Brain microvascular endothelial cell (primary cell): ENCODE results near the gene PITPNM1.

Experiments
- DNase-seq: peaks from one replicate; pipeline ENCODE4 v3.0.0-alpha.2; 2020
- H3K27ac ChIP-seq: fragments of 250-450 bp; sonication (Bioruptor Pico); 2 replicates; pipeline ENCODE4 v1.5.1; 2020; ENCODE audit warnings: mild to moderate bottlenecking, moderate library complexity
- H3K27me3 ChIP-seq: fragments of 250-450 bp; sonication (Bioruptor Pico); replicated peaks from 2 replicates; pipeline ENCODE4 v1.5.1; 2020; ENCODE audit warnings: mild to moderate bottlenecking
- H3K36me3 ChIP-seq: fragments of 250-450 bp; sonication (Bioruptor Pico); replicated peaks from 2 replicates; pipeline ENCODE4 v1.5.1; 2020; ENCODE audit warnings: mild to moderate bottlenecking
- H3K4me3 ChIP-seq: 2 replicates; pipeline ENCODE4 v1.5.1; 2011; ENCODE audit warnings: low read depth, mild to moderate bottlenecking, control low read depth, low read length, moderate library complexity
- in situ Hi-C: cut with HindIII; loops from 2 replicates; pipeline ENCODE4 v1.10.0; 2017; ENCODE audit warnings: low sequenced_read_pairs, low pct_ligation_motif_present
- TF ChIP-seq, protein P1 (sequence below): IDR thresholded peaks from 2 replicates; pipeline ENCODE4 v1.5.1; 2011; ENCODE audit warnings: low read depth, mild to moderate bottlenecking, moderate library complexity, low read length, control low read depth, inconsistent platforms; ENCODE audit errors: missing control alignments

Gene PITPNM1

DNA sequence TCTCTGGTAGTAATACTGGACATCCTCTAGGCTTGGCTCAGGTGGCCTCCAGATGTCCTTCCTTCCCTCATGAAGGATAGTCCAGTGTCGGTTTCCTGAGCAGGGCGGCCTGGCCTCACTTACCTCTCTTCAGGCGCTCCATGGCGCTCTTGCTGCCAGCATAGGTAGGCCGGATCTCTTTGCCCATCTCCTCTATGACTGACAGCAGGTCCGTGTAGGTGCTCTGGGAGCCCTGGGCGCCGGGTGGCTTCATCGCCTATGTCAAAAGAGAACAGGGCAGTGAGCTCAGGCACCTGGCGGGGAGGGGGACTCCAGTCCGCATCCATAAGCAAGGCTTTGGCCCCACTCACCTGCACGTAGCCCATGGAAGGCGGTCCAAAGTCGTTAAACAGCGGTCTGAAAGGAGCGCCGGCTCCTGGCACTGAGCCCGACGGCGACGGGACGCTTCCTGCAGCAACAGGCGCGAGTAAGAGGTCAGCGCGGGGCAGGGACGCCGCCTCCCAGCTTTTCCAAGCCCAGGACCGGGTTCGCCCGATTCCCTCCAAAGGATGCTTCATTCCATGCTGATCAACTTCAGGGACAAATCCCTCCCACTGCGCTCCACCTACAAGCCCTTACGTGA, 2.2 kb upstream of the PITPNM1 start:
- in situ Hi-C loops, result no loop called here
- H3K27me3 ChIP-seq, result no peaks in the 10 kb centered on the region
- peak overlapping the region; percentile 81 for H3K4me3 ChIP-seq
- TF ChIP-seq, protein P1, sequence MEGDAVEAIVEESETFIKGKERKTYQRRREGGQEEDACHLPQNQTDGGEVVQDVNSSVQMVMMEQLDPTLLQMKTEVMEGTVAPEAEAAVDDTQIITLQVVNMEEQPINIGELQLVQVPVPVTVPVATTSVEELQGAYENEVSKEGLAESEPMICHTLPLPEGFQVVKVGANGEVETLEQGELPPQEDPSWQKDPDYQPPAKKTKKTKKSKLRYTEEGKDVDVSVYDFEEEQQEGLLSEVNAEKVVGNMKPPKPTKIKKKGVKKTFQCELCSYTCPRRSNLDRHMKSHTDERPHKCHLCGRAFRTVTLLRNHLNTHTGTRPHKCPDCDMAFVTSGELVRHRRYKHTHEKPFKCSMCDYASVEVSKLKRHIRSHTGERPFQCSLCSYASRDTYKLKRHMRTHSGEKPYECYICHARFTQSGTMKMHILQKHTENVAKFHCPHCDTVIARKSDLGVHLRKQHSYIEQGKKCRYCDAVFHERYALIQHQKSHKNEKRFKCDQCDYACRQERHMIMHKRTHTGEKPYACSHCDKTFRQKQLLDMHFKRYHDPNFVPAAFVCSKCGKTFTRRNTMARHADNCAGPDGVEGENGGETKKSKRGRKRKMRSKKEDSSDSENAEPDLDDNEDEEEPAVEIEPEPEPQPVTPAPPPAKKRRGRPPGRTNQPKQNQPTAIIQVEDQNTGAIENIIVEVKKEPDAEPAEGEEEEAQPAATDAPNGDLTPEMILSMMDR, result no peak
- H3K36me3 ChIP-seq, result no peaks in the 10 kb centered on the region
- no peak for DNase-seq
- peak overlapping the region; percentile 63 for H3K27ac ChIP-seq

DNA sequence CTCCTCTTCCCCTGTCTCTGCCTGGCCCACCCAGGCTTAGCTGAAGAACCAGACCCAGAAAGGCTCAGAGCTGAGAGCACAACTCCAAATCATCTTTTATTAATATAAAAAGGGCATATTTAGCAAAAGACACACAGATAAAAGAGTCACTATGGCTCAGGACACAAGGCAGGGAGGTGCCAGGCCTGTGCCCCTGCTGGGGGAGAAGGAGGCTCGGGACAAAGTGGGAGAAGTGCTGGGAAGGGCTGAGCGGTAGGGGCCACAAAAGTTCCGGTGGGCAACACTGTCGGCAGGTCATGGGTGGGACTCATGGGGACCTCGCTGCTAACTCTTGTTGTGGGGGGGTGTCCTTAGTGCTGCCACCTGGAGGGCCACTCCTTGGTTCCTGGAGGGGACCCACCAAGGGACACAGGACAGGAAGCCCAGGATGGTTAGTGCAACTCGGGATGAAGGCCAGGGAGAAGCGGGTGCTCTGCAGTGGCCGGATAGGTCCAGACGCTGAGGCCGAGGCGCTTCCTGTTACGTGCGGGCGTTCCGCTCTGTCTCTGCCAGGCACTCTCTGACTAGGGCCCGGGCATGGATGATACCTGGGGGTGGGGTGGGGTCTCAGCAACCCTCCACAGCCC, 1.4 kb upstream of the PITPNM1 start:
- in situ Hi-C loops, result no loop called here

DNA sequence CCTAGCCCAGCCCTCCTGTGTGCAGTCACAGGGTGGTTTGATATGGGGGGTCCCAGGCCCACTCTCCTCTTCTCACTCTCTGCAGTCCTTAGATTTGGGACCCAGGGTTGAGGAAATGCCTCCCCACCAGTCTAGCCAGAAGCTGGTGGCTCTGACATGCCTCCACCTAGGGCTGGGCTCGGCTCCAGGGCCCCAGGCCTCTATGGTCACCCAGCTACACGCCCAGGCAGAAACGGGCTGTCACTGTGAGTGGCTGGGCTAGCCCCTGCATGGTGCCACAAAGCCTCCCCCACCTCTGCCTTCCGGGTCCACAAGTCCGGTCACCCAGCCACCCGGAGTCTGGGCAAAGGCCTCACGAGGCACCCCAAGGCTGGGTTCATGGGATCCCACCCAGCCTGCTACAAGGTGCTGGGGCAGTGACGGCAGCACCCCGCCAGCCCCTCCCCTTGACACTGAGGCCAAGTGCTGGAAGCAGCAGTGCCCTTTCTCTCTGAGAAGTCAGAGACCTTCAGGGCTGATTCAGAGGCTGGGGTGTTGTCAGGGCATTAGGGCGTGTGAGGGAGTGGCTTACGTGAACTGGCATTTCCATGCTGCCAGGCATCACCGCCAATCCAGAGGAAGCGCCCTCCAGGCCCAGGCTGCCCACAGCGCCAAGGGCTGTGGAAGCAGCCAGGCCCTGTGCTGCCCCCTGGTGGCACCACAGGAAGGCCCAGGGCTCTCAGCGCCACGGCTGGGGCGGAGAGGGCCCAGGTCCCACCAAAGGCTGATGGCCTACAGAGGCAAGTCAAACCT, 638 bp upstream of the PITPNM1 start:
- H3K27ac ChIP-seq, result peak overlapping the region; percentile 36
- no peaks in the 10 kb centered on the region for H3K27me3 ChIP-seq
- TF ChIP-seq, protein P1, result peak; percentile 98
- in situ Hi-C loops, result no loop called here
- H3K36me3 ChIP-seq, result peaks cover 13% of the 10 kb centered on the region
- peak overlapping the region; percentile 80 for H3K4me3 ChIP-seq
- peak; percentile 59 for DNase-seq

More for the DNA sequence above, 1.4 kb upstream of the PITPNM1 start:
- H3K27me3 ChIP-seq, result no peaks in the 10 kb centered on the region
- DNase-seq, result no peak
- TF ChIP-seq, protein P1, result no peak
- H3K27ac ChIP-seq, result no peak overlapping the region
- H3K4me3 ChIP-seq, result no peak overlapping the region
- peaks cover 6% of the 10 kb centered on the region for H3K36me3 ChIP-seq

DNA sequence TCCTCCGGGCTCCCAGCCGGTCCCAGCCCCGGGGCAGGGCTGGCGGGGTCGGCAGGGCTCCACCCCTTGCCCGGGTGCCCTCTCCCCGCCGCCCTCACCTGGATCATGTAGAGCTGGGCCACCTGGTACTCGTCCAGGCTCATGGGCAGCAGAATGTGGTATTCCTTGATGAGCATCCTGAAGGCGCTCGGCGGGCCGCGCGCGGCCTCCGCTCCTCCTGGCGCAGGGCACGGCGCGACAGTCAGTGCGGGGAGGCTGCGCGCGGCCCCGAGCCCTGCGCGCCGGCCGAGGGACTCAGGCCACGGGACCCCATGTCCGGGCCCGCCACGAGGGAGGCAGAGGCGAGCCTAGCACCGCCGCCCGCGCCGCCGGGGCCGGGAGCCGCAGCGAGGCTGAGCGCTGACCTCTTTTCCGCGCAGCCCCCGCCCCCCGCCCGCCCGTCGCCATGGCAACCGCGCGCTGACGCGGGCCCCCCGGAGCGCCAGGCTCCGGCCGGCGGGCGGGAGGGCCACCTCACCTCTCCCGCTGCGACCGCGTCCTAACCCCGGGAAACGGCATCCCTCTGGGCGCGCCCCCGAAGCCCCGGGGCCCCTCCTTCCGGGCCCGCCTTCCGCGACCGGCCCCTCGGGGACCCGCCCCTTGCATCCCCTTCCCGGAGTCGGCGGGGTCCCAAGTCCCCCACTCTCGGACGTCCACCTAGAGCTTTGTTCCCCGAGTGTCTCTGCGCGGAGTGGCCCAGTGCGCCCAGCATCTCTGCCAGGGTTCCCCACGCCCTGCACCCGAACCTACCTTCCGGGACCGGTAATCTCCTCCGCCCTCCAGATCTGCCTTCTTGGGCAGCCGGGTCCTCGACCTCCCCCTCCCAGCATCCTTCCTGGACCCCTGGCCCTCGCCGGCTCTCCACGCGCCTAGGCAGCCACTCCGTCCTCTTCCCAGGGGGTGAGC, 886 bp downstream of the PITPNM1 start:
- Histone ChIP-seq H3K27me3 (no peaks in the 10 kb centered on the region), H3K36me3 (peaks cover 21% of the 10 kb centered on the region), H3K27ac (peak overlapping the region; percentile 53), H3K4me3 (peak overlapping the region; percentile 80)
- in situ Hi-C loops, result no loop called here
- DNase-seq, result peak; percentile 12
- TF ChIP-seq, protein P1, result no peak
